Activated CD4-positive, alpha-beta T cell treated with anti-CD3 and anti-CD28 coated beads, Interleukin-2, amount 10 ng/mL, durations not matched to agents 24 days and 14 days (primary cell): Measurements from ENCODE around the gene VIL1. TPM values are rescaled to one million over a fixed set of nuclear protein-coding genes. Genes with fewer than 3 reads are reported as not detected.

Source experiments
- DNase-seq: peaks from one replicate; pipeline ENCODE4 v3.0.0; 2022
- H3K27ac Mint-ChIP-seq: one replicate; pipeline ENCODE4 v1.8.0; 2022; ENCODE audit warnings: mild to moderate bottlenecking, mixed read lengths
- H3K27me3 Mint-ChIP-seq: one replicate; pipeline ENCODE4 v1.8.0; 2022; ENCODE audit warnings: mixed read lengths
- H3K36me3 Mint-ChIP-seq: one replicate; pipeline ENCODE4 v1.8.0; 2022; ENCODE audit warnings: low read depth, mild to moderate bottlenecking, mixed read lengths
- H3K4me1 Mint-ChIP-seq: one replicate; pipeline ENCODE4 v1.8.0; 2021; ENCODE audit warnings: mixed read lengths
- H3K4me3 Mint-ChIP-seq: one replicate; pipeline ENCODE4 v1.8.0; 2022; ENCODE audit warnings: mild to moderate bottlenecking, moderate library complexity, mixed read lengths
- H3K9me3 Mint-ChIP-seq: one replicate; pipeline ENCODE4 v1.8.0; 2021; ENCODE audit warnings: mixed read lengths
- intact Hi-C: fragments of 100-400 bp; cut with micrococcal nuclease; formaldehyde crosslinking; loops from one replicate; pipeline ENCODE4 v1.15.1; 2023
- total RNA-seq: library from RNA; stranded (reverse); gene quantifications from 2 replicates; pipeline ENCODE4 v1.2.3, GENCODE V29; 2022

VIL1 gene
- total RNA-seq, 1 donor from 2014 or later: not detected

DNA sequence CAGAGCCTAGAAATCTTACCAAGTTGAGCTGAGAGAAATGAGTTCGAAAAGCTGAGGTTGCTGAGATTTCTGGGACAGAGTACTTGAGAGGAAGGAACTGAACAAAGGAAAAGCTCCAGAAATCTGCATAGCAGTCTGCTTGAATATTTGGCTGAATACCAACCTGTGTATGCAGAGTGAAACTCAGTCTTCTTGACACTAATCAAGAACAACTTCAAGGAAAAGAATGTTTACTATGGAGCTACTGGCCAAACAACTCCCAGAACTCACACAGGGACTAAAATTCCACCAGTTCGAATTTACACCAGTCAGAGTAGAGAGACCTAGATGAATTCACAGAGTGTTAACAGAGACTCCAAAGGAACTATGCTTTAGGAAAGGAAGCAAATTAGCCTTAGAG is 82.7 kb downstream of the VIL1 start:
- Mint-ChIP-seq H3K9me3 (no peaks in the 10 kb centered on the region), H3K4me3 (no peak overlapping the region), H3K27me3 (no peaks in the 10 kb centered on the region)

More for the DNA sequence above, 82.7 kb downstream of the VIL1 start:
- H3K4me1 Mint-ChIP-seq: peaks cover 4% of the 10 kb centered on the region
- H3K36me3 Mint-ChIP-seq: peaks cover 40% of the 10 kb centered on the region
- peak overlapping the region; percentile 10 for H3K27ac Mint-ChIP-seq
- no peak for DNase-seq
- intact Hi-C loops: no loop called here

Other genes starting within 250 kb of the VIL1 start
- 515 and 516 TPM in 2 replicates for gene ARPC2, start 201.9 kb upstream of the VIL1 start, total RNA-seq
- gene GPBAR1, start 158.1 kb upstream of the VIL1 start, total RNA-seq: 0.40 and 0.68 TPM in 2 replicates
- 85.3 and 89.0 TPM in 2 replicates for gene AAMP, start 149.0 kb upstream of the VIL1 start, total RNA-seq
- gene PNKD, start 148.6 kb upstream of the VIL1 start, total RNA-seq: 15.0 and 21.5 TPM in 2 replicates
- 62.6 and 63.1 TPM in 2 replicates for gene TMBIM1, start 126.6 kb upstream of the VIL1 start, total RNA-seq
- not detected in 2 replicates for gene CATIP, start 62.3 kb upstream of the VIL1 start, total RNA-seq
- 0.12 and 0.19 TPM in 2 replicates for gene SLC11A1, start 36.9 kb upstream of the VIL1 start, total RNA-seq
- 103 and 106 TPM in 2 replicates for gene CTDSP1, start 19.3 kb upstream of the VIL1 start, total RNA-seq
- gene USP37, start 149.2 kb downstream of the VIL1 start, total RNA-seq: 45.0 and 45.5 TPM in 2 replicates
- 131 and 134 TPM in 2 replicates for gene CNOT9, start 149.7 kb downstream of the VIL1 start, total RNA-seq
- gene PLCD4, start 188.8 kb downstream of the VIL1 start, total RNA-seq: 0.26 and 0.52 TPM in 2 replicates
- gene ZNF142, start 240.5 kb downstream of the VIL1 start, total RNA-seq: 59.6 and 60.9 TPM in 2 replicates
- 92.9 and 94.4 TPM in 2 replicates for gene BCS1L, start 240.6 kb downstream of the VIL1 start, total RNA-seq